Cortex of kidney (tissue), 1 donor: ENCODE measurements around the gene LBR.

ENCODE experiments used
- DNase-seq: peaks from one replicate; lab custom pipeline; 2025; lab: John Stamatoyannopoulos, UW

LBR gene

DNA sequence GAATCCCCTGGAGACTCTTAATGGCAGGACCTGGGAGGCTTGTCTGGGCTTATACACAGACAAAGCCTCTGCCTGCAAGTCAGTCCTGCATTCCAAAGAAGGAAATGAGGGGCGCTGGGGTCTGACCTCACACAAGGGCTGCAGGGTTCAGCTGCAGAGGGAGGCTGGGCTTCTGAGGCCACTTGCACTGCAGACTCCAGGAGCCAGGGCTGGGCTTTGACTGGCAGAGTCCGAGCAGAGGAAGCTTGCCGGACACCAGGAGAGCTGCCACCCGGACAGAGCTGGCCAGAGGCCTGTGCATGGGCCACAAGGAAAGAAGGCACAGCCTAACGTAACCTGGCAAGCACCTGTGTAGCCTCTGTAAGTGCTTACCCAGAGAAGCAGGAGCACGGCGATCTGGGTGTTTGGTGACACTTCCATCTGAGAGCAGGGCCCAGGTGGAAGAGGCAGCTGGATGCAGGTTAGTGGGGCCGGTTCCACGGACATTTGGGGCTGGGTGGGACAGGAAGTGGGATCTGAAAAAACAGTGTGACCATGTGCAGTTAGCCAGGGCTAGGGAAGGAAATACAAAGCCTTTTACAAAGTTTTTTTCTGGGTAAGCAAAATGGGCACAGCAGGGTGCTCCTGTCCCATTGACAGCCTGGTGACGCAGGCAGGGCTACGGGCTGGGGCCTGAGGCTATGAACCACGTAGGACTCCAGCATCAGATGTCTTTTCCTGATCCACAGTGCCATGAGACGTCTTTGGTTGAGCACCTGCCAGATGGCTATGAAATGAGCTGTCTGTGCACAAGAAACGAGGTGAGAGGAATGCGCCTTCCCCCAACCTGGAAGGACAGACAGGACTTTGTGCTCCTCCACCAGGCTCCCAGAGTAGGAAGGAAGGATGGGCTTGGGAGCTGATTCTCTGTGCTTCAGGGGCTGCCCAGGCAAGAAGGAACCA lies 37.3 kb upstream of the LBR start:
- DNase-seq = no peak

DNA sequence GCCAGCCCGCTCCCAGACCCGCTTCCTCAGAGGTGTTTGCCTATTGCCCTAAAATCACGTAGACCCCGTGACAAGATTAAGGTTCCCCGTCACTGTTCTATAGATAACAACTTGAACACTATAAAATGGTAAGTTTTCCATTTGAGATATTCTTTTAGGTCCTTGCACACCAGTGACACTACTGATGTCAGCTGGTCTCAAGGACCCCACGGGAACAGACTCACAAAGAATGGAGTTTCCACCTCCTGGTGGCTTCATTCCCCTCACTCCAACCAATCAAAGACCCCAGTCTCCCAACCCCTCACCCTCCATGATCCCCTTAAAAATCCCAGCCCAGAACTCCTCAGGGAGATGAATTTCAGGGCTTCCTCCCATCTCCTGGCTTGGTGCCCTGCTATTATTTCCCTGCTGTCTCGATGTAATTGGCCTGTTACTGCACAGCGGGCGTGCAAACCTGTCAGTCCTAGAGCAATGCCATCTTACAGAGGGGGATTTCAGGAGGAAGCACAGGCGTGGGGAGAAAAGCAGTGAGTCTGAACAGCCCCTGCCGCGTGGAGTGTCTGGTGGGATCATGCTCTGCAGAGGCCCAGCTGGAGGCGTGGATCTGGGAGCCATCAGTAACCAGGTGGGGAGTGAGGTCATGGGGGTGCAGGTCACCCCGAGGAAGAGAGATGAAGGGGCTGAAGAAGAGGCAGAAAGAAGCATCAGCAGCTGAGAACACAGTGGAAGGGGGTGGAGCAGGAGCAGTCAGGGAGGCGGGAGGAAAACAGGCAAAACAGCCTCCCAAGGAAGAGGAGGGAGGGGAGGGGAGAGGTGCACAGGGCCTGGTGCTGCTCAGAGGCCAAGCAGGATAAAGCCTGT lies 35.1 kb upstream of the LBR start:
- DNase-seq = no peak

DNA sequence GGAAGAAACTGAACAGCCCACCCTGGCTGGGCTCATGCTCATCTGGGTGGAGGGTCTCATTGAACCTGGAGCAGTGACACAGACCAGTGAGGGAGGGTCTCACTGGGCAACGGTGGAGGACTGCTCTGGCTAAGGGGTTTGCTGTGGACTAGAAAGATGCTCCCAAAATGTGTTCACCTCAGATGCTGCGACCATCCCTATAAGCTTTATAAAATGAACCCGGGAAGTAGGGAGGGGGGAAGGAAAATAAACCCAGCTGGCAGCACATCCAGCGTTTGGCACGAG lies 34.5 kb upstream of the LBR start:
- DNase-seq = no peak

DNA sequence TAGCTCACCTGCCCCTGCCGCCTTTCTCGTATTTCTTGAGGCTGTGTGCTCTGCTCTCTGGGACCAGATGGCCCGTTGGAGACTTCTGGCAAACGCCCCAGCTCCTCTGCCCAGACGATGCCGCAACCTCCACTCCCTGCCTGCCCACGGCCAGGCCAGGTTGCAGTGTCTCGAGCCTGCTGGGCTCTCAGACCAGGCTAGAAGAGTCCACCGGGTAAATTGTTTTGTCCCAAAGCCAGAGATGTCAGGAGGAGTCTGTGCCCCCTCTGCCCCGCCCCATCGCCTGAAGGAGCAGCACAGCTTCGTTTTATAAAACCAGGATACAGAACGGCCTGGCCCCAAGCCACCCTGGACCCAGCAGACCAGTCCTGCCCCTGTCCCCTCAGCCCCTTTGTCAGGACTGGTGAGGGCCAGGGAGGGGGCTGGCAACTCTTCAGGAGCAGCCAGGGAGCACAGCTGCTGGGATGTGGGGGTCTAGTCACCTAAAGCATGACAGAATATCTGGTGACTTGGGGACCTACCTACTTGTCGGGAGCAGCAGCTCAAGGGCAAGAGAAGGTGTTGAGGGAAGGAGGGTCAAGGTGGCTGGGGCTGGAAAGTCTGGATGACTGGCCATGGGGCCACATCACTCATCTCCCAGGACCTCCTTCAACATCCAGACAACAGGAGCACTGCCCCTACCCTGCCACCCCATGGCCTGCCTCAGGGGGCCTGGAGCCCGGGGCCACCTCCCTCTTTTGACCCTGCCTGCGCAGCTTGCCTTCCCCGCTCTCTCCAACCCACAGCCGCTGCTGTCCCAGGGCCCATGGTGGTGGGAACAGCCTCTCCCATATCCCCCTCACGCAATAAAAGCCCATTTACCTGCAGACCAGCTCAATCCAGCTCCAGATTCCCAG lies 33.9 kb upstream of the LBR start:
- DNase-seq = no peak

DNA sequence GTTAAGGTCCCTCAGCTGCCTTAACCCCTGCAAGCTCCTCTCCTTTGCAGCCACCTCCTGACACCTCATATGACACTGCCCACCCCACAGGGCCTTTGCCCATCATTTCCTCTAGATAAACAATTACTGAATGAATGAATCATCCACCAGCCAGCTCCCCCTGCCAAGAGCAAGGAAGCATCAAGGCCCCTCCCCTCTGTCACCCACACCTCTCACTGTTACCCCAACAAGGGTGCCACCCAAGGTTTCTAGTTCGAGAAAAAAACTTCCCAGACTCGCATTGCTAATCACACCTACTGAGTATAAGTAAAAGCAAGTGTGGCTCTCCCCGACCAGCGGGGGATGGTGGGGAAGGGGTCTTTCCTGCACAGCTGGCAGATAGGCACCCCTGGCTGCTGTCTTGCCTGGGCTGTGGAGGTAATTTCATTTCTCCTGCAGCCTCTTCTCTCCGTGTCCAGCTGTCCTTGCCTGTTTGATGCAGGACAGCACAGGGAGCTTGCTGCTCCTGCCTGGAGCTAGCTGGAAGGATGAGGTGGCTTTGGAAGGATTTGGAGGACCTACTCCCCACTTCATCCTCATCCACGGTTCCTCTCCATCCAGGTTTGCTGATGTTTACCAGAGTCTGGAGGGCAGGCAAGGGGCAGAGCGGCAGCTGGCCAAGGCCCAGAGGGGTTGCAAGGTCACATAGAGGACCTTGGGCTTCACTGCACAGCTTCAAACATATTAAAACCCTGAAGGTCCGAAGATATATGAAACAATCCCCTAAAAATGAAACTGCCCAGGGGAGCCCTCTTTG lies 33.1 kb upstream of the LBR start:
- DNase-seq = no peak

DNA sequence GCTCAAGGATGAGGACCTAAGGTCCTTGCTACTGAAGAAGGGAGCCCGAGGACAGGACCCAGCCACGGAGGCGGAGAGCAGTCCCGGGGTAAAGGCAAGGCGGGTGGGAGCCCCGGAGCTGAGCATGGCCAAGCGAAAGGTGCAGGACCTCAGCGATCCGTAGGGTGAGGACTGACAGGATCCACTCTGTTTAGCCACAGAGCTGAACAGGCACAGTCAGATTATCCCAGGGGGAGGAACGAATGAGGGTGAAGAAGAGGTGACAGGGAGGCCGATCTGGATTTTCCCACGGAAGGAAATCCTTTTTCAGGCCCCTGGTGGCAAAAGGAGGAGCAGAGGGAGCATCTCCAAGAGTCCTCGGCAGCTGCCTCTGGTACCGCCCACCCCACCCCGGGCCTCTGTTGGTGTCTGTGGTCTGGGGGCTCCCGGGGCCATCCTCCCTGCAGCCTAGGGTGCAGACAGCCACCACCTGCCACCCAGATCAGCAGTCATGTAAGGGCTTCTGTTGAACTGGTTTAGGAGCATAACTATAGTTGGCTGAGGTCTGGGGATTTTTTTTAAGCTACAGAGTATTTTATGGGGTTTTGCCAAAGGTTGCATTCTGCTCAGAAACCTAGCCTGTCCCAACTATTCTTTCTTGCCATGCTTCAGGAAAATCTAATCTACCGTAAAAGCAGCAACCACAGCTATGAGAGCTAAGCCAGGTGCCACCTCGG lies 32.3 kb upstream of the LBR start:
- DNase-seq = no peak

DNA sequence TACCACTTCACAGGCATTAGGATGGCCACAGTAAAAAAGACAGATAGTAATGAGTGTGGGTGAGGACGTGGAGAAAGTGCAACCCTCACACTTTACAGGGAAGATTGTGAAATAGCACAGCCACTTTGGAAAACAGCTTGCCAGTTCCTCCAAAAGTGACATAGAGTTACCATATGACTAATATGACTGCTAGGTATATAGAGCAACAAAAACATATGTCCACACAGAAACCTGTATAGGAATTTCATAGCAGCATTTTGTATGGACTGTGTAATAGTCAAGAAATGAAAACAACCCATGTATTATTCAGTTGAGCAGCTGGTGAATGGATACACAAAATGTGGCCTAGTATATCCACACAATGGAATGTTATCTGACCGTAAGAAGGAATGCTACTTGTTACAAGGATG lies 30.4 kb upstream of the LBR start:
- DNase-seq = no peak

DNA sequence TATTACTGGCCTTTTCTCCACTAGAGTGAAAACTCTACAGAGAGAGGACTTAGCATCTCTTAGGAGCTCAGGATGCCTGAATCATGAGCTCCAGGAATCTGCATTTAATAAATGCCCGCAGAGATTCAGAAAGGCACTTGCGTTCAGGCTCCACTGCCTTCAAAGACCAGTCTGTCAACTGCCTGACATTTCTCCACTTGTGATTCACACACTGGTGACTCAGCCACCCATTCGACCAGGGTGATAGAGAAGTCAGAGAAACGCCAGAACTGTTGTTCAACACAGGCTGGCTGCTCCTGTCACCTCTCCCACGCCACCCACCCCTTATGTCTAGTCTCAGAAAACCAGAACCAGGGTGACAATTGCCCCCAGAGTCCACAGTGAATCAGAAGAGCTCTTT lies 26.9 kb upstream of the LBR start:
- DNase-seq = no peak

DNA sequence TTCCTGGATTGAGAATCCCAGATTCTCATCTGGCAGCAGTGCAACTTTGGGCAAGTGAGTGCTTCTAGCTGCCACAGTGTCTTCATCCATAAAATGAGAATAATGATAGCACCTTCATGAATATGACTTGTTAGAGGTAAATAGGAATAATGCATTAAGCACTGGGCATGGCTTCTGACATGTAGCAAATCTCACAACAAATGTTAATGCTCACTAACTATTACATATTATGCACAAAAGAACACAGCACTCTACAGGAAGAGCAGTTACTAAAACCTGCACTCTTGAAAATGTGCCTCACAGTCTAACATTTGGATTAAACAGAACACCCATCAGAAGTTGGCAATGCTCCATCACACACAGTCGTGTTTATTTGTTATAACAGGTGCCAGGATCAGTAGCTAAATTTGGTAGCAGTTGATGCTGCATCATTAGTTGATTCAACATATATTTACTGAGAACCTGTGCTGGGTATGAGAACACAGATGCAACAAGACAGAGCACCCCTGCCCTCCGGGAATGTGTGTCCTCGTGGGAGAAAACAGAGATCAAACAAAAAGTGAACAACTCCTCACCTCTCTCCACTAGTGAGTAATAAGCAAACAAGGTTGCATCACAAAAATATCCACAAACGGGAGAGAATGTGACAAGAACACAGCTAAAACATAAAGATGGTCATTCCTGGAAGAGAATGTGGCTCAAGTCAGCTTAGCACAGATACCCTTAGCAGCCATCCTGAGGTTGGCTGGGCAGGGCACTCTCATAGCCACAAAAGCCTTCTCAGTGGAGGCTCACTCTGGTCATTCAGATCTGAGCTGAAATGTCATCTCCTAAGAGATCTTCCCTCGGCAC lies 26.2 kb upstream of the LBR start:
- DNase-seq = no peak

DNA sequence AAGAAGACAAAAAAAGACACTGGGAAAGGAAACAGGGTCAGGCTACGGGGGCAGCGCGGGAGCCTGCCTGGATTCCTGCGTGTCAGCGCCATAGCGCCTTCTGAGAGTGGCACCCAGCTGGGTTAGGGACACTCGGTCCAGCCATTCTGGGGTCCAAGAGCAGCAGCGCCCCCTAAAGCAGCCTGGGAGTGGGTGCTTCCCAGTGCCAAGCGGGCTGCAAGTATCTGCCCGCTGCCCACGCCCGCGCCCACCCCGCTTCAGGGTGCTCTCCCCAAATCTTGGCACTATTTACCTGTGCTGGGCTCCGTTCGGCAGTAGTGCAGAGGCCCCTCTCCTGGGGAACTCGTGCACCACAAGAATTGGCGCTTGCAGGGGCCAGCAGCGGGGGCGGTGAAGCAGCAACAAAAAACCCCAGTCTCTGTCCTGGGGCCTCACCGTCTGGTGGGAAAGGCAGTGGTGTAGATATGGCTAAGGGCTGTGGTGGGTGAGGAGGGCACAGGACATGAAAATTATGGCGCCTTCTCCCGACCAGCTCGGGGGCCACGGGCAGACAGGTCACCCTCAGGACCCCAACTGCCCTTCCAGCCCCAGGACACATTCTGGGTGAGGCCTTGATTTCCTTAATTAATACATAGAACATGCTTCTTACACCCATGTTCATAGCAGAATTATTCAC lies 24.1 kb upstream of the LBR start:
- no peak for DNase-seq

DNA sequence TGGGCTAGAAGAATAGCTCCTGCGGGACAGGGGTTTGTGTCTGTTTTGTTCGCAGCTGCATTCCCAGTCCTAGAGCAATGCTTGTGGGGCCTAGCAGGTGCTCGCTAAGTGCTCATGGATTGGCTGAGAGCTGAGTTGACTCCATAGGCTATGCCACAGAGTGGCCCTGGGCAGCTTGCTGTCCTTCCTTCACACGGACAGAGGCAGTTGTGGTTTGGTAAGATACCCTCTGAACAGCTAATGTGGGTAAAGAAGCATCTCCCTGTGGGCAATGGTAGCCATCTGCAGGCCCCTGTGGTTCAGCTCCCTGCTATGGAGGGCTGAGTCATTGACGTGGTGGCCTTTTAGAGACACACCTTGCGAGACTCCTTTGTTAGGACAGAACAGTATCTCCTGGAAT lies 23.5 kb upstream of the LBR start:
- no peak for DNase-seq

DNA sequence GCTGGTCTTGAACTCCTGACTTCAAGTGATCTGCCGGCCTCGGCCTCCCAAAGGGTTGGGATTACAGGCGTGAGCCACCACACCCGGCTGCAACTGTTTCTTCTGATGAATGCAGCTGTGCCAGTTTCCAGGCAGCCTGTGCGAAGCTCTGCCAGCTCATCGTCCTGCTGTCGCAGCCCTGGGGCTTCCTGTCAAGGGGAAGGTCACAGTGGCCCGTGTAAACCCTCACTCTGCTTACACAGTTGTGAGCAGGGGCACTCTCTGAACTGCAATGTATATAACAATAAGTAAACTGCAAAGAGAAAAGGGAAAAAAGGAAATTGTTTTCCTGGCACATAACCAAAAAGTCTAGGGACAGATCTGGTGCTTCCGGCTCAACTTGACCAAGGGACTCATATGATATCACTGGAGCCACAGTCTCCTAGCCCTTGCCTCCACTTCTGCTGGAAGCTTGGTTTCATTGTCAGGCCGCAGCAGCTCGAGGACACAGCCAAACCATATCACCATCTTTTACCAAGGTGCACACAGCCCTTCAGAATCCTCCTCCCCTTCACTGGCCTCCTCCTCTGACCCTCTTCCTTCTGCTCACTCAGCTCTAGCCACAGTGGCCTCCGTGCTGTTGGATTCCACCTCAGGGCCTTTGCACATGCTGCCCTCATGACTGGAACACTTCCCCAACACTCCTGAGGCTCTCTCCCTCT lies 22.8 kb upstream of the LBR start:
- DNase-seq = no peak

DNA sequence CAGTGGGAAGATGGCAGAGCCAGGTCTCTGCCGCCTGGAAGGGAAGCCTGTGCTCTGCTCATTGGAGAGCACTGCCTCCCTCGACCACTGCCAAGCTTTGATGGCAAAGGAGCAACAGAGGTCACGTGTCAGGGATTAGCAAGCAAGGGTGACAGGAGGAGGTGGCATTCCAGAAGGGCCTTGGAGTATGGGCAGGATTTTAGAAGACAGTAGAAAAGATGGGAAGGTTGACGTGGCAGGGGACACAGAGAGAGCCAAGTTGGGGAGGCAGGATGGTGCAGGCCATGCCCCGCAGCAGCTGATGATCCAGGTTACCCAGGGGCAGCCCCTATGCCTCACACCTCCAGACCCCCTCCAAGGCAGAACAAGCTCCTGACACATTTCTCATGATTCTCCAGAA lies 21.9 kb upstream of the LBR start:
- no peak for DNase-seq

DNA sequence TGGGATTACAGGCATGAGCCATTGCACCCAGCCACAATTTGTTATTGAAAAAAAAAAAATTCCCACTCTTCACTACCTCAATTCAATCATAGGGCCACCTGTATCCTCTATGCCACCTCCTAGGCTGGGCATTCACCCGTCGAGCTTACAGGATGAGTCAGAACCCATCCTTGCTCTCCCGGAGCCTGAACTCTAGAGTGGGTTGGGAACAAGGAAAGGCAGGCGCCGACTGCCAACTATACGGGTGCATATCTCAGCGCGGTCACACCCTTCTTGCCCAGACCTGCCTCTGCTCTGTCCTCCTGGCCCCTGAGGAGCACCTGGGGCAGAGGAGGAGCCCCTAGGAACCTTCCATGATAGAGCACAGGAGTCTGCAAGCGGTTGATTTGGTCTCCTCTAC lies 21.4 kb upstream of the LBR start:
- DNase-seq = no peak

DNA sequence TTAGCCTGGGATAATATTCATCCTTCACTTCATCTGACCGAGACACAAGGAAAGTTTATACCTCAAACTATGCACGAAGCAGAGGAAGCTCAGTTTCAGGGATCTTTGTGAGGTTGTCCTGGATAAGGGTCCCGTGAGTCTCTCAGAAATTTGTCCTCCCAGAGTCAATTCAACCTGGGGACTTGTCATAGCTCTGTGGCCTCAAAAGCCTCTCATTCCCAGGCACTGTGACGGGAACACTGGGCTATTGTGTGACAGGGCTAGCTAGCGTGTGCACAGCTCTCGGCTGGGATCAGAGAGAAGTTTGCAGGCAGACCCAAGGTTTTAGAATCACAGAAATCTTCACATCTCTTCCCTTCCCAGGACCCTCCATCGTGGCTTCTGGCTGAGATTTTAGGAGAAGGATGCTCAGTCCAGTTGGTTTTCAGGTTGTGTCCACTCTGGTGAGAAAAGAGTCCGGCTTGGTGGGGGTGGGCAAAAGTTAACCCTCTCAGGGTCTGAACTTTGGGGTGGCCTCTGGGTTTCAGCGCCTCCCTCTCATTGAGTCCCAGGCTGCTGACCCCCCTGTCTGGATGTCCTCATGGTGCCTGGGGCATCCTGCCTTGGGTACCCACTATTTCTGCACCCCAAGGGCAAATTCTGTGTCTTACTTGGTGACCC lies 20.4 kb upstream of the LBR start:
- DNase-seq = no peak

DNA sequence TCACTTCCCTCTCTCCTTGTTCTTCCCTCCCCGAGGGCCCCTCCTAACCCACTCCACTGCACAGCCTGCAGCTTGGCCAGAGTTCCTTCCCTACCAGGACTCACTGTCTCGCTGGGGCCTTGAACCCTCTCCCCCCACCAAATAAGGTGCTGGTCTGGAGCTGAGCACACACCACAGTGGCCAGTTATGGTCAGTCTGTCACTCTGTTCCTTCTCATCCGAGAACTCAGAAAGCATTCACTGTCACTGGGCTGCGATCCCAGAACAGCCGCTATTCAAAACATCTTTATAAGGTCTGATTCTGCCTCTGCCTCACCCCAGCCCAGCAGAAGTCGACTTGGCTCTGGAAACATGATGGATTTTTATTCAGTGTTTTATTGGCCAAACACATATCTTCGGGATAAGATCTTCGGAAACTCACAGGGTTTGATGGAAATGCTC lies 19.8 kb upstream of the LBR start:
- DNase-seq = no peak

DNA sequence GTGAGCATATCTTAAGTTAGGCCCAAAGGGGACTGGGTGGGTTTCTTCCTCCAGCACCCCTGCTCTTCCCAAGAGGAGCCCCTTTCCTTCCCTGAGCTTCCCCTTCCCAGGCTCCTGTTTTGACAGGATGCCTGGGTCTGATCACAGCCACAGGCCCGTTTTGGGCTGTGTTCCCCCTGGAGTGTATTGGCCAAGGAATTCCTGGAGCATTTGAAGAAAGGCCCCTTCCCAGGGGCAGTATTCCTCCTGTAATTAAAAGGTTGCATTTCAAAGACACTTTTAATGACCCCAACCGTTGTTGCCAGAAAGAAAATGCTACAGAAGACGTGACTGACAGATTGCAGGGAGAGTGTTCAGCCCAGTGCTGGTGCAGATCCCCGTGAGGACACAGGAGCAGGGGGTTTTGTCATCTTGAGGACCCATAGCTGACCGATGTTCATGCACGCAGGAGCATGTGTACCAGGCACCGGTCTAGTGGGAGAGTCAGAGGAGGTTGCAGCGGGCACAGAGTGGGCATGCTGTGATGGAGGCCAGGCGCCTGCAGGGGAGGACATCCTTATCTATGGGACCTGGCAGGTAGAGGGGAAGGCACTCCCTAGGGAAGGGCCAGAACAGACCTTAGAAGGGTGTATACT lies 19.3 kb upstream of the LBR start:
- no peak for DNase-seq

DNA sequence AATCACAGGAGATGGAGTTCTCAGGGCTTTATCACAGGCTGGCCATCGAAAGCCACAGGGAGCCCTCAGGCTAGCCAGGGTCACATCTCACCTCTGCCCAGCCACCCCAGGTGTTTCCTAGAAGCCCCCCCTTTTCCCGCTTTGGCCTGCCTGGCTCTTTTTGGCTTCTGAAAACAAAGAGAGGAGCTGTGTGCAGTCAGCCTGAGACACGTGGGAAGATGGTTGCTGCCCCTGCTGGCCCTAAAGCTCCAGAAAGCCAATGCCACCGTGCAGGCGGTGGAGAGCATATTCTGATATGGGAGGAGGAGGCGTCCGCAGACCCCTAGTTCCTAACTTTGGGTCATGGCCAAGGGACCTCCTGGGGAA lies 18.7 kb upstream of the LBR start:
- no peak for DNase-seq
